Measurements from ENCODE around the gene KCNG1. TPM values are rescaled to one million over a fixed set of nuclear protein-coding genes. Genes with fewer than 3 reads are reported as not detected.

The KCNG1 gene
- polyA plus RNA-seq, 10 donors, result 0.08 to 2.0 (median 0.29) TPM

Other genes starting within 250 kb of the KCNG1 start
- gene BCAS4, start 228.0 kb downstream of the KCNG1 start, polyA plus RNA-seq (ENCODE audit: insufficient read length in 10 of 10), result 1 to 10 TPM; 1.1 to 4.4 (median 3.1) TPM
- 10 to 100 TPM; 46.1 to 69.9 (median 57.1) TPM for gene ADNP, start 91.7 kb downstream of the KCNG1 start, polyA plus RNA-seq (ENCODE audit: insufficient read length in 10 of 10)
- 10 to 100 TPM; 44.4 to 50.5 (median 47.6) TPM for gene DPM1, start 64.6 kb downstream of the KCNG1 start, polyA plus RNA-seq (ENCODE audit: insufficient read length in 10 of 10)
- gene MOCS3, start 64.3 kb downstream of the KCNG1 start, polyA plus RNA-seq (ENCODE audit: insufficient read length in 10 of 10), result 1 to 10 TPM; 2.4 to 3.9 (median 2.9) TPM

Data from muscle of back (tissue), 10 donors.